HCT116 (cell line): Measurements from ENCODE around the gene EDEM1. TPM values are rescaled to one million over a fixed set of nuclear protein-coding genes. Genes with fewer than 3 reads are reported as not detected.

Experiments used
- ATAC-seq: fragments of 200-7000 bp; cut with Tn5 transposase; 2 replicates; pipeline ENCODE4 v1.9.1; 2020; ENCODE audit warnings: mild to moderate bottlenecking, moderate library complexity
- BruUV-seq: library from RNA; stranded (reverse); fragments of 400-500 nt; replicated peaks from 2 replicates; lab custom pipeline; 2021; lab: Mats Ljungman, UMichigan
- CTCF ChIA-PET: fragments of 300-600 bp; sonication (Branson Sonifier 250); formaldehyde crosslinking; loops from one replicate; lab custom pipeline; 2021; ENCODE audit warnings: antibody characterized with exemption; lab: Charles Lee
- POLR2A ChIA-PET: fragments of 300-600, 350-600 bp; sonication (Branson Sonifier 250); formaldehyde crosslinking; loops from one replicate; lab custom pipeline; 2021; ENCODE audit warnings: antibody characterized with exemption; lab: Charles Lee
- RAD21 ChIA-PET, 2 experiments: fragments of 300-600 bp; sonication (Branson Sonifier 250); formaldehyde crosslinking; loops; one replicate each; lab custom pipeline; 2023; ENCODE audit warnings: low total read pairs in 2 of 2; ENCODE audit not compliant: uncharacterized antibody in 2 of 2, unreplicated experiment in 2 of 2, low non-redundant PET in 1 of 2; lab: Charles Lee
- DNase-seq: peaks from one replicate; pipeline ENCODE4 v3.0.0-alpha.2; 2010; ENCODE audit warnings: low read depth, low spot score
- H2AFZ ChIP-seq: fragments of 200-600 bp; shearing (Covaris generic), sonication (generic); 2 replicates; pipeline ENCODE4 v1.6.1; 2017; ENCODE audit warnings: low read depth, mixed run types, mixed read lengths, antibody characterized with exemption, low read length; ENCODE audit not compliant: poor library complexity, severe bottlenecking
- H3K27ac ChIP-seq: 2 replicates; pipeline ENCODE4 v1.5.1; 2012; ENCODE audit warnings: low read depth, low read length
- H3K27me3 ChIP-seq: fragments of 200-600 bp; sonication (generic); 2 replicates; pipeline ENCODE4 v1.6.1; 2016; ENCODE audit warnings: mixed run types, low read length, mixed read lengths; ENCODE audit not compliant: insufficient read depth
- H3K36me3 ChIP-seq, 2 experiments: fragments of 200-500 bp in 1 of 2; fragments of 200-600 bp in 1 of 2; sonication (Bioruptor generic) in 1 of 2; sonication (generic) in 1 of 2; 2 replicates each; pipeline versions ENCODE4 v1.5.1 to v1.6.1; 2014 to 2016; ENCODE audit warnings: low read length in 2 of 2, inconsistent platforms in 1 of 2, mixed read lengths in 1 of 2, mixed run types in 1 of 2; ENCODE audit not compliant: insufficient read depth in 2 of 2, control insufficient read depth in 1 of 2
- H3K4me1 ChIP-seq, 2 experiments: fragments of 200-600 bp in 1 of 2; sonication (generic) in 1 of 2; 2 replicates each; pipeline versions ENCODE4 v1.5.1 to v1.6.1; 2012 to 2017; ENCODE audit warnings: low read length in 2 of 2, inconsistent platforms in 1 of 2, mild to moderate bottlenecking in 1 of 2, mixed read lengths in 1 of 2, mixed run types in 1 of 2, moderate library complexity in 1 of 2; ENCODE audit not compliant: insufficient read depth in 2 of 2, control insufficient read depth in 1 of 2
- H3K4me2 ChIP-seq: fragments of 200-600 bp; sonication (generic); 2 replicates; pipeline ENCODE4 v1.6.1; 2017; ENCODE audit warnings: mixed run types, low read length, mixed read lengths
- H3K4me3 ChIP-seq, 2 experiments: fragments of 200-600 bp in 1 of 2; sonication (generic) in 1 of 2; replicated peaks in 1 of 2; 2 replicates each; pipeline ENCODE4 v1.5.1; 2011 to 2016; ENCODE audit warnings: low read length in 2 of 2, control low read depth in 1 of 2, low read depth in 1 of 2, mild to moderate bottlenecking in 1 of 2, mixed read lengths in 1 of 2, mixed run types in 1 of 2
- H3K79me2 ChIP-seq: fragments of 200-600 bp; sonication (generic); 2 replicates; pipeline ENCODE4 v1.6.1; 2017; ENCODE audit warnings: mild to moderate bottlenecking, mixed run types, low read length, moderate library complexity, mixed read lengths; ENCODE audit not compliant: insufficient read depth
- H3K9ac ChIP-seq: fragments of 200-600 bp; sonication (generic); 2 replicates; pipeline ENCODE4 v1.6.1; 2016; ENCODE audit warnings: low read length, mixed read lengths
- H3K9me2 ChIP-seq: fragments of 200-600 bp; sonication (generic), shearing (Covaris generic); 2 replicates; pipeline ENCODE4 v1.6.1; 2017; ENCODE audit warnings: mixed run types, mild to moderate bottlenecking, moderate library complexity; ENCODE audit not compliant: insufficient read depth
- H3K9me3 ChIP-seq, 2 experiments: fragments of 200-500 bp in 1 of 2; fragments of 200-600 bp in 1 of 2; sonication (Bioruptor generic) in 1 of 2; sonication (generic) in 1 of 2; 2 replicates each; pipeline ENCODE4 v1.6.1; 2014 to 2017; ENCODE audit warnings: low read length in 2 of 2, mixed read lengths in 2 of 2, inconsistent platforms in 1 of 2, low read depth in 1 of 2, mild to moderate bottlenecking in 1 of 2, mixed run types in 1 of 2, moderate library complexity in 1 of 2; ENCODE audit not compliant: control insufficient read depth in 1 of 2, insufficient read depth in 1 of 2
- H4K20me1 ChIP-seq: fragments of 200-600 bp; sonication (generic), shearing (Covaris generic); 2 replicates; pipeline ENCODE4 v1.6.1; 2017; ENCODE audit warnings: mixed run types, mild to moderate bottlenecking, moderate library complexity; ENCODE audit not compliant: insufficient read depth
- ATF3 ChIP-seq: IDR thresholded peaks from 2 replicates; pipeline ENCODE4 v1.6.1; 2012
- CTCF ChIP-seq, 3 experiments: fragments of 200-600 bp in 1 of 3; sonication (generic) in 1 of 3; IDR thresholded peaks in 2 of 3; conservative IDR thresholded peaks in 1 of 3; 2 replicates each; pipeline ENCODE4 v1.5.1; 2012 to 2017; ENCODE audit warnings: low read depth in 2 of 3, low read length in 2 of 3, antibody characterized with exemption in 1 of 3, borderline replicate concordance in 1 of 3, control low read depth in 1 of 3, mild to moderate bottlenecking in 1 of 3, mixed read lengths in 1 of 3, mixed run types in 1 of 3, moderate library complexity in 1 of 3; ENCODE audit not compliant: insufficient read depth in 1 of 3
- EGR1 ChIP-seq: IDR thresholded peaks from 2 replicates; pipeline ENCODE4 v1.6.1; 2012; ENCODE audit warnings: low read depth
- EZH2 ChIP-seq: fragments of 200-600 bp; sonication (generic); IDR thresholded peaks from 2 replicates; pipeline ENCODE4 v1.6.1; 2017; ENCODE audit warnings: antibody characterized with exemption, mixed run types
- FOSL1 ChIP-seq: IDR thresholded peaks from 2 replicates; pipeline ENCODE4 v1.6.1; 2012; ENCODE audit warnings: low read depth
- JUND ChIP-seq: IDR thresholded peaks from 2 replicates; pipeline ENCODE4 v1.6.1; 2012
- MAX ChIP-seq: IDR thresholded peaks from 2 replicates; pipeline ENCODE4 v1.6.1; 2012
- POLR2AphosphoS5 ChIP-seq: IDR thresholded peaks from 2 replicates; pipeline ENCODE4 v1.6.1; 2011; ENCODE audit warnings: mild to moderate bottlenecking, low read depth, low read length, moderate library complexity
- RAD21 ChIP-seq: IDR thresholded peaks from 2 replicates; pipeline ENCODE4 v1.6.1; 2012; ENCODE audit warnings: low read depth, mild to moderate bottlenecking
- REST ChIP-seq: IDR thresholded peaks from 2 replicates; pipeline ENCODE4 v1.6.1; 2012; ENCODE audit warnings: low read depth
- SRF ChIP-seq: IDR thresholded peaks from 2 replicates; pipeline ENCODE4 v1.6.1; 2012; ENCODE audit warnings: low read depth
- intact Hi-C: fragments of 100-400 bp; cut with micrococcal nuclease; formaldehyde crosslinking; loops from 2 replicates; pipeline ENCODE4 v1.10.0; 2022
- total RNA-seq: library from RNA; stranded (reverse); gene quantifications from one replicate; pipeline ENCODE4 v1.2.1, GENCODE V29; 2021; ENCODE audit not compliant: unreplicated experiment

The EDEM1 gene
- total RNA-seq, 1 experiment from 2014 or later, result 23.7 TPM

- ChIA-PET RAD21 (no interaction called here), POLR2A (no interaction called here), CTCF (no interaction called here)
- H3K4me1 ChIP-seq, result no peaks in the 10 kb centered on the region
- no peak overlapping the region for H2AFZ ChIP-seq
- intact Hi-C loops, result no loop called here
- H4K20me1 ChIP-seq, result peaks cover 11% of the 10 kb centered on the region
- H3K9me3 ChIP-seq, result no peaks in the 10 kb centered on the region
- DNase-seq (no peak), ATAC-seq (no peak)
- no peak overlapping the region for H3K27ac ChIP-seq
- no peaks in the 10 kb centered on the region for H3K27me3 ChIP-seq
- BruUV-seq, result no TSS peak
- no peak overlapping the region for H3K9ac ChIP-seq
- no peaks in the 10 kb centered on the region for H3K9me2 ChIP-seq
- no peak overlapping the region for H3K4me3 ChIP-seq
- TF ChIP-seq CTCF (IDR thresholded peaks at IDR 0.05 in 2 of 3, conservative IDR thresholded peaks at IDR 0.05 in 1 of 3; ENCODE audit: borderline replicate concordance in 1 of 3, insufficient read depth in 1 of 3, low read depth in 2 of 3, low read length in 2 of 3) (no peak), EZH2 (no peak)
- no peaks in the 10 kb centered on the region for H3K36me3 ChIP-seq
- peaks cover 89% of the 10 kb centered on the region for H3K79me2 ChIP-seq
- no peak overlapping the region for H3K4me2 ChIP-seq
Observed at GRCh38 chr3:5151586-5151985, 35.9 kb upstream of the EDEM1 start.

GRCh38 chr3:5153074-5153473 lies 34.4 kb upstream of the EDEM1 start:
- Histone ChIP-seq H3K4me1 (no peaks in the 10 kb centered on the region), H3K27me3 (no peaks in the 10 kb centered on the region), H3K9ac (no peak overlapping the region), H3K36me3 (no peaks in the 10 kb centered on the region), H3K4me3 (no peak overlapping the region), H3K27ac (no peak overlapping the region), H3K79me2 (peaks cover 90% of the 10 kb centered on the region), H3K9me2 (no peaks in the 10 kb centered on the region), H4K20me1 (peaks cover 11% of the 10 kb centered on the region), H3K4me2 (no peak overlapping the region), H2AFZ (no peak overlapping the region), H3K9me3 (no peaks in the 10 kb centered on the region)
- ATAC-seq (no peak), DNase-seq (no peak)
- ChIA-PET POLR2A (no interaction called here), RAD21 (no interaction called here), CTCF (no interaction called here)
- intact Hi-C loops, result no loop called here
- BruUV-seq, result no TSS peak
- TF ChIP-seq EGR1 (no peak), CTCF (IDR thresholded peaks at IDR 0.05 in 2 of 3, conservative IDR thresholded peaks at IDR 0.05 in 1 of 3; ENCODE audit: borderline replicate concordance in 1 of 3, insufficient read depth in 1 of 3, low read depth in 2 of 3, low read length in 2 of 3) (no peak), MAX (no peak), SRF (no peak), RAD21 (no peak), FOSL1 (no peak), ATF3 (no peak), POLR2AphosphoS5 (no peak), JUND (no peak), REST (no peak)
